ENCODE data around the gene PTPN3.

The PTPN3 gene

DNA sequence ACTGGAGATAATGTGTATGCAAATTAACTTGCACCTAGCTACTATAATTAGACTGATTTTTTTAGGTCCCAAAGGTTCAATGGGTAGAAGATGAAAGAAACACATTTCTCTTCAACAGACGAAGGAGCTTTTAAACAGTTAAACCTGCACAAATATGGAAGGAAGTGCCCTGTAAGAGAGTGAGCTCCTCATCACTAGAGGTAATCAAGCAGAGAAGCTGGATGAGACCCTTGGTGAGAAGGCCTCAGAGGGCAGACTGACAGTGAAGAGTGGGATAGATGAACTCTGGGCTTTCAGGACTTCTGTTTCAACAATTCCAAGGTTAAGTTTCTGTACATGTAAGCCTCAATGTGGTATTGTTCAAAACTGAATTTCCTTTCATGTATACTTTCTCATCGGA lies 23.2 kb downstream of the PTPN3 start:
- DNase-seq = no peak

DNA sequence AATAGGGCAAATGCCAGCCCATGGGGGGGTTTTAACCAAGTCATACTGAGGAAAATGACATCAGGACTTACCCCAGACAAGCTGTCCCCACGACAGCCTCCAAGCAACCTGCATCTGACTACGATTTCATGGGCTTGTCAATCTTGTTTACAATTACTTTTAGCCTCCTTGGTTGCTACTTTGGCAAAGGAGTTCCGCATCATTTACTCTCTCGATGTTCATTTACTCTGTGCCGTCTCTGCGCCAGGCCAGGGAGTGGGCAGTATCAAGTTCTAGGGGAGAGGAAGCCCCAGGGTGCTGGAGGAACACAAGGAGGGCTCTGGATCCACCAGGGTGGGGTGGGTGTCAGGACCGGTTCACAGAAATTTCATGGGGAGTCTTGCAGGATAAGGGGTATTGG lies 23.9 kb downstream of the PTPN3 start:
- DNase-seq = no peak

- DNase-seq = no peak
Observed at GRCh38 chr9:109473329-109473728, 24.8 kb downstream of the PTPN3 start.

DNA sequence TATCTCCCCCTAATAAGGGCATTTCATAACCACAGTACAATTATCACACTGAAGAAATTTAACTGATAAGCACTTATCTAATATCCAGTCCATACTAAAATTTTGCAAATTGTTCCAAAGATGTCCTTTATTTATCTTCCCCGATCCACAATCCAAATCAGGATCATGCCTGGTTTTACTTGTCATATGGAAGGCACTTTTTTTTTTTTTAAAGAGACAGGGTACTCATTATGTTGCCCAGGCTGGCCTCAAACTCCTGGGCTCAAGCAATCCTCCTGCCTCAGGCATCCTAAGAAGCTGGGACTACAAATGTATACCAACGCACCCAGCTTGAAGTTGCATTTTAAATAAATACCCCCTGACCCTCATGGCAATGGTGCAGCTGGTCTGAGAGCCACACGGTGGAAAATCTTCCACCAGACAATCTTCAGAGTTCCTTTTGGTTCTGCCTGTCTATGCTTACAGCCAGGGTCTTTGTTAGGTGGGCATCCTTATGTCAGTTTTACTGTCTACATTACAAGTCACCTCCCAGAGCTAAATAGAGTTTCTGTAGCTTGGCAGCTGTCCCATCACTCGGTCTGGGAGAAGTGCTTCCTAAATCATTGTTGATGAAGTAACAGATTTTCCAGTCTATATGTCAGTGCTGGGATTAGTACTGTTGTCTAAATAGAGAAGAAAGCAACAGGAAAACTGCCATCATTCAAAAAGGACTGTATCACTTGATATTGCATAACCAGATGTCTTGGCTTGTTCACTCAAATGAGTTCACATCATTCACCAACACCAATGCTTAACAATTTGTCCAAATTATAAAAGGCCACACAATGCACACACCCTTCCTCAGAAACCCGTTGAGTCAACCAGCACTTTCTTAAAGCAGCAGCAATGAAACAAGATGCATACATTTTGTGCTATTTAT lies 26.4 kb downstream of the PTPN3 start:
- no peak for DNase-seq

DNA sequence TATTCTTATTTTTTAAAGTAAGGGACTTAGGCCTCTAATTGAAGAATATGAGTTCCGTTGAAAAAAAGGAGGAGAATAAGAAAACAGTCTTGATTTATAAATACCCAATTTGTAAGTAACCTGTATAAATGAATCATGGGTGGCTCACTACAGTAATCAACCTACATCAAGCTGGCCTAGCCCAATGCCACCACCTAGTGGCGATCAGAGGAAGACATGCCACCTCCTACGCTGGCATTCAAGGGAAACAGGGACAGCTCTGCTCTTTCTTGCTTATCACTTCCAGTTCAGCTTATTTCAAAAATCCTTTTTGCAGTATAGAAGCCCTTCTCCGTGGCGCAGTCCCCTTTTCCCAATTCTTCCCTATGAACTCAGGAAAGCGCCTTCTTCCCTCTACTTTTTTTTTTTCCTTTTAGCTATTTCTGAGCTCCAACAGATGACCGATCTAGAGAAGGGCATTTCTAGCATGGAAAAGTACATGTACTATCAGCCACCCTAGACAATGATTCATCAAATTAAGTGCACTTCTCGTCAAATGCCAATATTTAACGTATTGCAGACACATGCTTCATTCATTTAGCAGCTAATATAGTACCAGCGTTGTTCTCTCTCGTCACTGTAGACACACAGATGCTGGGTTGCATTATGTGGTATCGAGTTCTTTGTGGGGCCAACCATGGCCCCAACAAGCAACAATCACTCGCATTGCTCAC lies 28.3 kb downstream of the PTPN3 start:
- peak; percentile 40 for DNase-seq

DNA sequence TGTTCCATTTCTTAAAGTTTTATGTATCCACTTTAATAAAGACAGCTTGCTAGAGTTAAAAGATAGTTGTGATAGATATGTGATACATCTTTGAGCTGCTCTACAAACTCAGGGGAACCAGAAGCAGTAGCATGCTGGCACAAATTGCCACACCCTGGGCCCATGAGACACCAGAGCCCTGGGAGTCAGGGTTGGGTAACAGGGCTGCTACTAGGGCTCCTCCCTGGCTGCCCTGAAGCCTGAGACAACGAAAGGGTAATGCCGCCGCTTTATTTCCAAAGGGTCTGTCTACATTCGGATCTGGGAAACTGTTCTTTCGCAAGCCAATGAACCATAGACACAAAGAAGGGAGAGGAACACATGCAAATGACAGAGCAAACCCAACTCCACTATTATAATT lies 29.2 kb downstream of the PTPN3 start:
- no peak for DNase-seq

GRCh38 chr9:109467936-109468335 lies 30.2 kb downstream of the PTPN3 start:
- DNase-seq = no peak

- no peak for DNase-seq
Observed at GRCh38 chr9:109466623-109467590, 31.2 kb downstream of the PTPN3 start.

GRCh38 chr9:109463924-109464625 lies 34.0 kb downstream of the PTPN3 start:
- DNase-seq = no peak

DNA sequence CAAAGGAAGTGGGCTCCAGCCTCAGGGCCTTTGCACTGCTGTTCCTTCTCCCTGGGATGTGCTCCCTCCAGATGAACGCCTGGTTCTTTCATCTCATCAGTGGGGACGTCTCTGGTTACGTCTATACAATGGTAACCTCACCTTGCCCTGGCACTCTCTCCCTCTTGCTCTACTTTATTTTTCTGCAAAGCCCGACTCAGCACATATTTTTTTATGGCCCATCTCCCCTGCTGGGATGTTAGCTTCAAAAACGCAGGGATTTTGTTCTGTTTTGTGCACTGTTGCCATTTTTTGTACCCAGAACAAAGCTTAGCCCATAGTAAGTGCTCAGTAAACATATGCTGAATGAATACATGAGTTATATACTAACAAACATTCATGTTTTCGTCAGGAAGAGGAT lies 37.5 kb downstream of the PTPN3 start:
- no peak for DNase-seq

DNA sequence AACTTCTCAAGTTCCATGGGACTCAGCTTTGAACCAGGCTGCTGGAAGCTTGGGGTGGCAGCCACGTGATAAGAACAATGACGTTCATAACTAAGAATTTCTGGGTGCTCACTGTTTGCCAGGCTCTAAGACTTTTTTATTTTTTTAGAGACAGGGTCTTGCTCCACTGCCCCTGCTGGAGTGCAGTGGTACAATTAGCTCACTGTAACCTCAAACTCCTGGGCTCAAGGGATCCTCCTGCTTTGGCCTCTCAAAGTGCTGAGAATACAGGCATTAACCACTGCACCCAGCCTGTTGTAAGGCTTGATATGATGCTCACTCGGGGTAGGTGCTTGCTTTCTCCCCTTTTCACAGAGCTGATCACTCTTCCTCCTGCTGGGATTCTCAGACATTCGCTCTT lies 38.7 kb downstream of the PTPN3 start:
- no peak for DNase-seq

DNA sequence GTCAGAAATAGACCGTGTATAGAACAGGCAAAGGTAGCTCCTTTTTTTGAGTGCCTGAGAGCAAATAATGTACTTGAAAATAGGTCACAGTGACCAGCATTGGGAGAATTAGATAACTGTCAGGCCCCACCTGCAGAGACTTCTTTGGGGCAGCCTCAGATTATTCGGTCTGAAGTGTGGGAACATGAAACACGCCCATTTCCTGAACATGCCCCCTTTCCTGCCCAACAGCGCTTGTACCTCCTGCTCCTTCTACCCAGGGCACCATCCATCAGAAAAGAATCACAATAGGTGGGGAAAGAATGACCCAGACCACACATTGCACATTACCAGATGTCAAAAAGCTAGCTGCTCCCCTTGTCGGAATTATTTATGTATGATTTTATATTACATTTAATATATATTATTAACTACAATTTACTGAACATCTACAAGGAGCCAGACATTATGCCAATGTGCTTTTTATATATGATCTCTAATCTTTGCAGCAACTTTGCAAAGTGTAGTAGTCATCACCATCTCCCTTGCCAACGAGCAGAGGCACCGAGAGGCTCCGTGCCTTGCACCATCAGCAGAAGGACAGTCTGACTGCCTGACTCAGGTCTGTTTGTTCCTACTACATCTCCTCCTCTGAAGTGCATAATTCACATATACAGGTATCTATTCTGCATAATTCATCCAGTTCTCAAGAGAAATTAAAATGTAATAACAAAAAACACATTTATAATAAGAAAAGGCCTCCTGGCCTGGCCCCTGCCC lies 39.5 kb downstream of the PTPN3 start:
- no peak for DNase-seq

- DNase-seq = no peak
Observed at GRCh38 chr9:109456811-109457210, 41.3 kb downstream of the PTPN3 start.

DNA sequence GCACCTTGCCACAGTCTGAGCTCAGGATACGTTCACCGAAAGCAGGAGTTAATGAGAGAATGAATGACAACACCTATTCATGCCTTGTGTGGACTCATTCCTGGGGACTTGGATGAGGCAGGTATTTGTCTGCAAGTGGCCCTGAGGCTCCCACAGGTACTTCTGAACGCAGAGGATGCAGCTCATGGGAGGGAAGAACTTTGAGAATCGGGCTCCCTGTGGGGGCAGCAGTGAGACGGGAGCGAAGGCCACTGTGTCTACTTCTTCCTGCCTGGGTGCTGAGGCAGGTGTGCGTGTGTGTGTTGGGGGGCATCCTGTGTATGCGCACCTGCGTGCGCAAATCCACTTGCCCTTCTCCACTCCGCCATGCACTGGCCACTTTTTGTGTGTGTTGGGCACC lies 42.2 kb downstream of the PTPN3 start:
- DNase-seq = no peak

DNA sequence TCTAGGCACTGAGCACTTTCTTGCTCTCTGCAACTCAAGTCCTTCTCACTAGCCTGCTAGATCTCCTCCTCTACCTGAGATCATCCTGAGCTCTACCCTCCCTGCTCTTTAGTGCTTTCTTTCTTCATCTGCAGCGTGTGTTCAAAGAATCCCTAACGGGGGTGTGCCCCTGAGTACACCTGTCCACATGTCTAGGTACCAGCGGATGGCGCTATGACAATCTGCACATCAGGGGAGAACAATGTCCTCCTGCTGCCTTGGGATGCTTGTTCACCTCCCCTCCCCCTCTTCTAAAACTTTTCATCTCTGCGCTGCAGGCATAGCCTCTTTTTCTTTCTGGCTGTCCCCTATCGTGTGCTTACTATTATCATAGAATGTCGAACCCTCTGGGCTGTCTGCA lies 42.7 kb downstream of the PTPN3 start:
- no peak for DNase-seq

GRCh38 chr9:109454601-109455155 lies 43.4 kb downstream of the PTPN3 start:
- DNase-seq = no peak

- DNase-seq = no peak
Observed at GRCh38 chr9:109454041-109454440, 44.1 kb downstream of the PTPN3 start.

DNA sequence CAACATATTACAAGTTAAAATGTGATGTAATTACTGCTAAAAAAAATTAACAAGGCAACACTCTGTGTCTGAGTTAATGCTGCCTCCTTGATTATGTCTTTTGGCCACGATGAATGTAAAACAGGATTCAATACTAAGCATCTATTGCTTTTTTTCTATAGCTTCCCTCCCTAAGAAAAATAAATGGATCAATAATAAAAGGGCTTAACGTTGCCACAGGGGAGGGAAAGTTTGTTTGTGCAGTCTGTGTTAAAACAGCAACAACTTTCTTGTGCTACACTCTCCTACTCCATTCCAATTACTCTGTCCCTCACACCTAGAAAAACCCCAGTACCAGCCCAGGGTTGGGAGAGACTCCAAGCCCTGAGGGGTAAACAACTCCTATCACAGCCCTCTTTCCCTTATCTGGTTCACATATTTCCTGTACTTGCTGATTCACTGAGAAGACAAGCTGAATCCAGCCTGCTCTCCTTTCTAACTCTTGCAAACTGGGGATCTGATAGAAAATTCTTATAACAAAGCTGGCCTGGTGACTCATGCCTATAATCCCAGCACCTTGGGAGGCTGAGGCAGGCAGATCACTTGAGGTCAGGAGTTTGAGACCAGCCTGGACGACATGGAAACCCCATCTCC lies 44.8 kb downstream of the PTPN3 start:
- no peak for DNase-seq

- no peak for DNase-seq
Observed at GRCh38 chr9:109452761-109453160, 45.3 kb downstream of the PTPN3 start.

DNA sequence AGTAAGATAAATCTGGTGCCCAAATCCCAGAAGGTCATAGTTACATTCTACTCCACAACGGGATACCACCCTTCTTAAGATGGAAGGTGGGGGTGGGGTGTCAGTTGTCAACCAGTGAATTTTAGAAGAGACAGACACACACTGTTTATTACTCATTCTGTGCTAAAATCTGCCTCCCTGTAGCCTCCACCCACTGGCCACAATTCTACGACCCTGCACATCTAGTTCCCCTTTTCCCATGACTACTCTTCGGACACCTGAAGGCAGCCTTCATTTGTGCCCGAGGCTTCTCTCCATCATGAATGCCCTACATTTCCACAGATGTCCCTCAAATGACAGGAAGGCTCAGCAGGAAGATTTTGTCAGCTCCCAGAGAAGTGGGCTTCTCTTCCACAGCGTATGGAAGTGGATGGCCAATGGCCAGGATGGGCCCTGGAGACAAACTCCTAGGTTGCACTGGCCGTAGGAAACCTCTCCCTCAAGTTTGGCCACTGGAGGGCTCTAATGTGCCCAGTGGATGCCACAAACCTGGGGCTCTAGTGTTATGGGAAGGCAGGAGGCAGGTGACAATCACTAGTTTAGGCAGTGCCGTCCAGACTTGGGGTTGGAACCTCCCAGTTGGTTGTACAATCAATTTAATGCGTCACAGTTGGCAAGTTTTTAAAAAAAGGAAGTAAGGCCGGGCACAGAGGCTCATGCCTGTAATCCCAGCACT lies 46.6 kb downstream of the PTPN3 start:
- DNase-seq = no peak
